GM18868 (cell line): ENCODE measurements around the gene ANKRD36B.
"Not testable (repeated sequence)": the region's sequence is repeated elsewhere in the genome, so short reads cannot be mapped to it uniquely, and the experiment has no call there.

ENCODE experiments used
- ATAC-seq: cut with Tn5 transposase; IDR thresholded peaks from one replicate; pipeline ENCODE4 v1.9.1; 2021; ENCODE audit warnings: mild to moderate bottlenecking, moderate library complexity; ENCODE audit not compliant: unreplicated experiment

ANKRD36B gene

DNA sequence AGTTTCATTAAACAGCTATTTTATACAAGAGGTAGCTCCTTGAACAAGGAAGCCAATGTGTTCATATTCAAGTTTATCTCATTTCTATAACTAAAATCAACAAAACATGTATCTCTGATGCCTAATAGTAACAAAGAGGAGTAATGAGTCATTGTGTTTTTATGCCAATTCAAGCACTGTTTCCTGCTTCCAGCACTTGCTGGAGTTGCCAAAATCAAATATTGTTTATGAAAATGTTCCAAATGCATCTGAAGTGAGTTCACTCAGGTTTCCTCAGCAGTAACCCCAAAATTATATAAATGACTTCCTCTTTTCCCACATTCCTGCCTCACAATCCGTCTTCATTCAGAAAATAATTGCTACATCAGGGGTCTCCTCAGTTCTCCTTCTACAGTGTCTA is 39.2 kb downstream of the ANKRD36B start:
- not testable (repeated sequence) for ATAC-seq

DNA sequence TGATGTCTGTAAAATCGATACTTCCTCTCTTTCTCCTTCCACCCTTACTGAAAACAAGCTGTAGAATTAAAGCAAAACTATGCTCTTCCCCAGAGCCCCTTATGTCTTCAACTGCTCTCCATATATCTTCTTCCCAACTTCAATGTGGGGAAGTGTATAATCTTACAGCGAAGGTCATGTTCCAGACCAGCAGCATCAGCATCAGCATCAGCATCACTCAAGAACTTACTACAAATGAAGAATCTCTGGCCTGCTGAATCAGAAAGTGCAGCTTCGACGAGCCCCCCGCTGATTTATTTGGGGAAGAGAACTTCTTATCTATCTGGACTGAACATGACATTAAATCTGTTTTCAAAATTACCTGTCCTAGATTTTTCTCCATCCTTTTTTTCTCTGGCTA is 40.6 kb downstream of the ANKRD36B start:
- not testable (repeated sequence) for ATAC-seq

- ATAC-seq = not testable (repeated sequence)
Measured at GRCh38 chr2:97548536-97548935, 41.1 kb downstream of the ANKRD36B start.

DNA sequence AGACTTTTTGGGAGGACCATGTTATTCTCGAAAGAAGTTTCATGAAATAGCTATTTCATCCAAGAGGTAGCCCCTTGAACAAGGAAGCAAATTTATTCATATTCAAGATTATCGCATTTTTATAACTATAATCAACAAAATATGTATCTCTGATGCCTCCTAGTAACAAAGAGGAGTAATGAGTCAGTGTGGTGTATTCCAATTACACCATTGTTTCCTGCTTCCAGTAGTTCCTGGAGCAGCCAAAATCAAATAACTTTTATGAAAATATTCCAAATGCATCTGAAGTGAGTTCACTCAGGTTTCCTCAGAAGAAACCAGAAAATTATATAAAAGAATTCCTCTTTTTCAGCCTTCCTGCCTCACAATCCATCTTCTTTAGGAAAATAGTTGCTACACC is 43.0 kb downstream of the ANKRD36B start:
- no peak for ATAC-seq

- not testable (repeated sequence) for ATAC-seq
Measured at GRCh38 chr2:97544911-97545310, 44.8 kb downstream of the ANKRD36B start.

GRCh38 chr2:97525904-97526303 is 63.8 kb downstream of the ANKRD36B start:
- not testable (repeated sequence) for ATAC-seq

DNA sequence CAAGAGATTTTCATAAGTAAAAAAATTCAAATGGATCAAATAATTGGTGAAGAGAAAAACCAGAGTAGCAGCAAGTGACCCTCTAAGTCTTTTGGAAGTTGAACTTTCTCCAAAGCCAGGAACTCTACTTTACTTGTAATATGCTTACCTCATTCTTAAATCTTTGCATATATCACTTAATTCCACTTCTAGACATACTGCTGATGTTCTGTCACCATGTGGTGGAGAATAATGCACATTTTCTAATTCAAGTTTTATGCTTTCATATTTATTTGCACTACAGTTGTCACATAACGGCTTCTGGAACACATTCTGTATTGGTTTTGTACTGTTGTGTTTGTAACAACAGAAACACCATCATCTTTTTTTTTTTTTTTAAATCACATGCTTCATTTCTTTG is 65.9 kb downstream of the ANKRD36B start:
- ATAC-seq = not testable (repeated sequence)

- ATAC-seq = not testable (repeated sequence)
Measured at GRCh38 chr2:97522916-97523555, 66.6 kb downstream of the ANKRD36B start.

DNA sequence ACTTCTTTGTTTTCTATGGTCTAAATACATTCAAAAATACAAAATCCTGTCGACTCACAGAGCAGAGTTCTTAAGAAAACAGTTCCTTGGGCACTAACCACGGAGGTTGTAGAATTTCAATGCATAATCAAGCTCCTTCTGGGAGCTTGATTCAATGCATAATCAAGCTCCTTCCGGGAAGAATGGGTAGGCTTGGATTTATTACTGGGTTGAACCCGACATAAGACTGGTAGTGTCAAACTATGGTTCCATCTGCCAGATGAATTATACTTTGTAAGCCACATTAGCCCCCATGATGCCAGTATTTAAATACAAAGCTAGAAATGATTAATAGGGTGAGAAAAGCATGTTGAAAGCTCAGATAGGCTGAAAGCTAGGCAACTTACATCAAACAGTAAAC is 94.0 kb downstream of the ANKRD36B start:
- not testable (repeated sequence) for ATAC-seq

- not testable (repeated sequence) for ATAC-seq
Measured at GRCh38 chr2:97490141-97490540, 99.5 kb downstream of the ANKRD36B start.
